Kidney epithelial cell (primary cell): ENCODE measurements around the gene SYT1. TPM values are rescaled to one million over a fixed set of nuclear protein-coding genes. Genes with fewer than 3 reads are reported as not detected.

Experiments
- DNase-seq: peaks from one replicate; pipeline ENCODE4 v3.0.0-alpha.2; 2010; ENCODE audit warnings: low read depth
- H3K27me3 ChIP-seq: 2 replicates; pipeline ENCODE4 v1.6.0; 2011; ENCODE audit warnings: low read length; ENCODE audit not compliant: control insufficient read depth, insufficient read depth
- H3K36me3 ChIP-seq: 2 replicates; pipeline ENCODE4 v1.5.1; 2011; ENCODE audit warnings: low read length; ENCODE audit not compliant: control insufficient read depth, insufficient read depth
- H3K4me3 ChIP-seq: 2 replicates; pipeline ENCODE4 v1.5.1; 2011; ENCODE audit warnings: low read depth, mild to moderate bottlenecking, control low read depth, low read length
- total RNA-seq: library from RNA; depleted of rRNA; stranded (reverse); fragments of >200 nt; gene quantifications from 2 replicates; pipeline ENCODE4 v1.2.3, GENCODE V29; 2015
- TF ChIP-seq, protein P1 (sequence below): IDR thresholded peaks from 2 replicates; pipeline ENCODE4 v1.5.1; 2011; ENCODE audit warnings: mild to moderate bottlenecking, moderate library complexity, low read length, control low read depth, inconsistent platforms; ENCODE audit not compliant: insufficient read depth, poor library complexity, severe bottlenecking

The SYT1 gene
- total RNA-seq, 1 donor from 2014 or later: 7.4 TPM

GRCh38 chr12:79085106-79085682, 220.6 kb downstream of the SYT1 start:
- TF ChIP-seq, protein P1, sequence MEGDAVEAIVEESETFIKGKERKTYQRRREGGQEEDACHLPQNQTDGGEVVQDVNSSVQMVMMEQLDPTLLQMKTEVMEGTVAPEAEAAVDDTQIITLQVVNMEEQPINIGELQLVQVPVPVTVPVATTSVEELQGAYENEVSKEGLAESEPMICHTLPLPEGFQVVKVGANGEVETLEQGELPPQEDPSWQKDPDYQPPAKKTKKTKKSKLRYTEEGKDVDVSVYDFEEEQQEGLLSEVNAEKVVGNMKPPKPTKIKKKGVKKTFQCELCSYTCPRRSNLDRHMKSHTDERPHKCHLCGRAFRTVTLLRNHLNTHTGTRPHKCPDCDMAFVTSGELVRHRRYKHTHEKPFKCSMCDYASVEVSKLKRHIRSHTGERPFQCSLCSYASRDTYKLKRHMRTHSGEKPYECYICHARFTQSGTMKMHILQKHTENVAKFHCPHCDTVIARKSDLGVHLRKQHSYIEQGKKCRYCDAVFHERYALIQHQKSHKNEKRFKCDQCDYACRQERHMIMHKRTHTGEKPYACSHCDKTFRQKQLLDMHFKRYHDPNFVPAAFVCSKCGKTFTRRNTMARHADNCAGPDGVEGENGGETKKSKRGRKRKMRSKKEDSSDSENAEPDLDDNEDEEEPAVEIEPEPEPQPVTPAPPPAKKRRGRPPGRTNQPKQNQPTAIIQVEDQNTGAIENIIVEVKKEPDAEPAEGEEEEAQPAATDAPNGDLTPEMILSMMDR: no peak
- DNase-seq: no peak

DNA sequence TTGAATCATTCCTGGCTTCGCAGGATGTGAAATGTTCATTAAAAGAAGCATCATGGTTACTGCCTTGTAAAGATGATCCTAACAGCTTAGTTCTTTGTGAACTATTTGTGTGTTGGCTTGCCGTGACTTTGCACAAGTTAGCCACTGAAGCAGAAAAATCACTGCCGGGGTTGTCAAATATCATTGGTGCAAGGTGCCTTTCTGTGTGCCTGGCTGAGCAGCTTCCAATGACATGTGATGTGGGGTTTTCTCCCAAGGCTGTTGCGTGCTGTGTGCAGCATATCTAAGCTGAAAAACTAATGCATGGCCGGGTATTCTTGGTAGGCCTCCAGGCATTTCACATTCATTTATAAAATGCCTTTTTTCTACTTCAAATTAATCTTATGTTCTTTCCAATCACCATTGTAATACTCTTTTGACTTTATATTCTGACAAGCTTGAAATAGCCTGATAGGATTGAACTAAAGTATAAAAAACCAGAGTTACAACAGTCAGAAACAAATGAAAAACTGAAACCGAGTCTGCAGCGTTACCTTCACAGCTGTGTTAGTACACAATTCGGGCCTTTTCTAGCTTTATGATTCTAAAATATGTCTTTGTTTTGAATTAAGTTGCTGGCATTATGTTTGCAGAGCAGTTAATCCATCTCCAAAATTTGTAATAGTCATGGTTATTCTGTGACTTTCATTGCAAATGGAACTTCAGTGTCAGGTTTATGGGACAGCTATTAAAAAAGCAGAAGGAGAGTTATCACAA, 222.1 kb downstream of the SYT1 start:
- no peak for DNase-seq
- TF ChIP-seq, protein P1: no peak
- no peaks in the 10 kb centered on the region for H3K27me3 ChIP-seq
- H3K4me3 ChIP-seq: no peak overlapping the region
- H3K36me3 ChIP-seq: no peaks in the 10 kb centered on the region

More at GRCh38 chr12:79085106-79085682, 220.6 kb downstream of the SYT1 start:
- no peaks in the 10 kb centered on the region for H3K36me3 ChIP-seq
- no peak overlapping the region for H3K4me3 ChIP-seq
- no peaks in the 10 kb centered on the region for H3K27me3 ChIP-seq

- H3K27me3 ChIP-seq: no peaks in the 10 kb centered on the region
- no peak overlapping the region for H3K4me3 ChIP-seq
- no peak for DNase-seq
- no peaks in the 10 kb centered on the region for H3K36me3 ChIP-seq
- TF ChIP-seq, protein P1: no peak
Measured at GRCh38 chr12:79098530-79098929, 234.0 kb downstream of the SYT1 start.

GRCh38 chr12:79108962-79109361, 244.4 kb downstream of the SYT1 start:
- H3K27me3 ChIP-seq: no peaks in the 10 kb centered on the region
- H3K4me3 ChIP-seq: no peak overlapping the region
- TF ChIP-seq, protein P1: no peak
- no peaks in the 10 kb centered on the region for H3K36me3 ChIP-seq
- no peak for DNase-seq

DNA sequence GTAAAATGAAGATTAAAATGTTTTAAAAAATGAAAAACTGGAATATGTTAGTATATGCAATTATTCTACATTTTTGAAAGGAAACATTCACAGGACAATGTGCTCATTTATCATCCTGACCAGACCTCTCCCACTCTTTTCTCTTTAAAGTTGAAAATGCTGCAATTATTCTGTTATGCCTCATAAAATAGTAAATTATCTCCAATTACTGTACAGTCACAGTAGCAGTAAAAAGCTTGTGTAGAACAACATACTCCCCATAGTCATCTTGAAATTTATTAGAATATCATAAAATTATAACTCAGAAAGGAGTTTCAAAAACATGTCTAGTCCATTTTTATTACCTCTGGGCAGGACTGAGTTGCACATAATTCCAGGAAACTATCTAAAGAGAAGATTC, 250.3 kb downstream of the SYT1 start:
- TF ChIP-seq, protein P1: no peak
- Histone ChIP-seq H3K4me3 (no peak overlapping the region), H3K36me3 (no peaks in the 10 kb centered on the region), H3K27me3 (no peaks in the 10 kb centered on the region)
- no peak for DNase-seq
